Measurements from ENCODE around the gene NCCRP1. TPM values are rescaled to one million over a fixed set of nuclear protein-coding genes. Genes with fewer than 3 reads are reported as not detected.

The NCCRP1 gene
- total RNA-seq, 4 donors from 2014 or later = 0.17 to 0.42 (median 0.39) TPM; not detected in 1

DNA sequence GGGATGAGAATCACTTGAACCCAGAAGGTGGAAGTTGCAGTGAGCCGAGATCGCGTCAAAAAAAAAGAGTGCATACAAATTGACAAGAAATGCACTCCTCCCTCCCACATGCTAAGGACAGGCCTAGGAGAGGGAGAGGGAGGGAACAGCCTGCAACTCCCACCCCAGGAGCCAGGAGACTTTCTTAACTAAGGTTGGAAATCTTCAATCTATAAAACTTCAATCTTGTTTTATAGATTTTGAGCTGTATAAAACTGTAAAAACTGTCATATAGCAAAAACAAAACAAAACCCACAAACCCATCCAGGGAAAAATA is 8.6 kb downstream of the NCCRP1 start:
- intact Hi-C loops (cut with DNase I) = no loop called here
- Histone ChIP-seq H3K4me3 (no peak overlapping the region), H3K4me1 (no peaks in the 10 kb centered on the region), H3K27ac (replicated peaks in 1 of 4) (no peak overlapping the region), H3K36me3 (no peaks in the 10 kb centered on the region), H3K9me3 (no peaks in the 10 kb centered on the region), H3K27me3 (peaks cover 0 to 69% (median 23%) of the 10 kb centered on the region in 4 donors)
- DNase-seq (ENCODE audit: extremely low spot score) = no peak
- TF ChIP-seq POLR2A (IDR thresholded peaks at IDR 0.05; ENCODE audit: low read depth) (no peak), EP300 (IDR thresholded peaks at IDR 0.05) (no peak)
- WGBS = 96% methylated on average over 3 of the region's 3 CpGs

DNA sequence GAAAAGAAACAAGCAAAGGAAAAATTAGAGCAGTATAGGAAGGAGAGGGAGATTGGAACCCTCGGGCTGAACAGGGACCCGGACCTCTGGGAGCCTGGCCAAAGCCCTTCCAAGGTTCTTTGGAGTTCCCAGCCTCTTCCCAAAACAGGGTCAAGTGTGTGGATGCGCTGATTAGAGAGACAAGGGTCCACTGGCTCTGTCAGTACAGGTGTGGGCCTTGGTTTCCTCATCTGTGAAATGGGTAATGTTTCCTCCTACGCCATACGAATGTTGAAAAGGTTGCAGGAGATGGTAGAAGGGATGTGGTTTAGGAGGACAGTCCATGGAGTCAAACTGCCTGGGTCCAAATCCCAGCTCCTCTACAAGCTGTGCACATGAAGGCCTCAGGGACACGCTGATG is 9.4 kb downstream of the NCCRP1 start:
- WGBS = 87% methylated on average over 6 of the region's 6 CpGs
- Histone ChIP-seq H3K4me3 (no peak overlapping the region), H3K9me3 (no peaks in the 10 kb centered on the region), H3K4me1 (no peaks in the 10 kb centered on the region), H3K27me3 (peaks cover 0 to 61% (median 23%) of the 10 kb centered on the region in 4 donors), H3K27ac (replicated peaks in 1 of 4) (no peak overlapping the region), H3K36me3 (no peaks in the 10 kb centered on the region)
- no peak for DNase-seq (ENCODE audit: extremely low spot score)
- intact Hi-C loops (cut with DNase I) = no loop called here
- TF ChIP-seq EP300 (IDR thresholded peaks at IDR 0.05) = no peak
- TF ChIP-seq, protein P1, sequence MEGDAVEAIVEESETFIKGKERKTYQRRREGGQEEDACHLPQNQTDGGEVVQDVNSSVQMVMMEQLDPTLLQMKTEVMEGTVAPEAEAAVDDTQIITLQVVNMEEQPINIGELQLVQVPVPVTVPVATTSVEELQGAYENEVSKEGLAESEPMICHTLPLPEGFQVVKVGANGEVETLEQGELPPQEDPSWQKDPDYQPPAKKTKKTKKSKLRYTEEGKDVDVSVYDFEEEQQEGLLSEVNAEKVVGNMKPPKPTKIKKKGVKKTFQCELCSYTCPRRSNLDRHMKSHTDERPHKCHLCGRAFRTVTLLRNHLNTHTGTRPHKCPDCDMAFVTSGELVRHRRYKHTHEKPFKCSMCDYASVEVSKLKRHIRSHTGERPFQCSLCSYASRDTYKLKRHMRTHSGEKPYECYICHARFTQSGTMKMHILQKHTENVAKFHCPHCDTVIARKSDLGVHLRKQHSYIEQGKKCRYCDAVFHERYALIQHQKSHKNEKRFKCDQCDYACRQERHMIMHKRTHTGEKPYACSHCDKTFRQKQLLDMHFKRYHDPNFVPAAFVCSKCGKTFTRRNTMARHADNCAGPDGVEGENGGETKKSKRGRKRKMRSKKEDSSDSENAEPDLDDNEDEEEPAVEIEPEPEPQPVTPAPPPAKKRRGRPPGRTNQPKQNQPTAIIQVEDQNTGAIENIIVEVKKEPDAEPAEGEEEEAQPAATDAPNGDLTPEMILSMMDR (IDR thresholded peaks at IDR 0.05) = no peak
- no peak for TF ChIP-seq POLR2A (IDR thresholded peaks at IDR 0.05; ENCODE audit: low read depth)
- TF ChIP-seq POLR2AphosphoS5 (IDR thresholded peaks at IDR 0.05) = no peak

DNA sequence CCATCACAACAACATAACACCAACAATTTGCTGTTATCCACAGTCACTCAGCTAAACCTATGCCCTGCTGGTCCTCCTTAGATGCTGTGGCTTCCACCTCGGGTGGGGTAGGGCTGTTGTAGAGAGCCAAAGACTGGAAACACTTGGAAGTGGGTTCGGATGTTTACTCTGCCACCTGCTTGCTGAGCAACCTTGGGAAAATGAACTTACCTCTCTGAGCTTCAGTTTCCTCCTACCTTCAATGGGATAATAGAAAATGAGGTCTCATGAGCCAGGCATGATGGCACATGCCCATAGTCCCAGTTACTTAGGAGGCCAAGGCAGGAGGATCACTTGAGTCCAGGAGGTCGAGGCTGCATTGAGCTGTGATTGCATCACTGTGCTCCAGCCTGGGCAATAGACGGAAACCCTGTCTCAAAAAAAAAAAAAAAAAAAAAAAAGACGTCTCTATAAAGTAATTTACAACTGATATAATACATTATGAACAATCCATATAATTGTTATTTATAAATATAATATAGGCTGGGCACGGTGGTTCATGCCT is 10.6 kb downstream of the NCCRP1 start:
- Histone ChIP-seq H3K36me3 (no peaks in the 10 kb centered on the region), H3K27ac (replicated peaks in 1 of 4) (no peak overlapping the region), H3K9me3 (no peaks in the 10 kb centered on the region), H3K4me3 (no peak overlapping the region), H3K4me1 (no peaks in the 10 kb centered on the region), H3K27me3 (peaks cover 0 to 52% (median 17%) of the 10 kb centered on the region in 4 donors)
- intact Hi-C loops (cut with DNase I) = no loop called here
- TF ChIP-seq POLR2A (IDR thresholded peaks at IDR 0.05; ENCODE audit: low read depth) = no peak
- TF ChIP-seq, protein P1 (IDR thresholded peaks at IDR 0.05) = no peak
- no peak for TF ChIP-seq POLR2AphosphoS5 (IDR thresholded peaks at IDR 0.05)
- TF ChIP-seq EP300 (IDR thresholded peaks at IDR 0.05) = no peak
- 70% methylated on average over 6 of the region's 6 CpGs for WGBS
- DNase-seq (ENCODE audit: extremely low spot score) = no peak

DNA sequence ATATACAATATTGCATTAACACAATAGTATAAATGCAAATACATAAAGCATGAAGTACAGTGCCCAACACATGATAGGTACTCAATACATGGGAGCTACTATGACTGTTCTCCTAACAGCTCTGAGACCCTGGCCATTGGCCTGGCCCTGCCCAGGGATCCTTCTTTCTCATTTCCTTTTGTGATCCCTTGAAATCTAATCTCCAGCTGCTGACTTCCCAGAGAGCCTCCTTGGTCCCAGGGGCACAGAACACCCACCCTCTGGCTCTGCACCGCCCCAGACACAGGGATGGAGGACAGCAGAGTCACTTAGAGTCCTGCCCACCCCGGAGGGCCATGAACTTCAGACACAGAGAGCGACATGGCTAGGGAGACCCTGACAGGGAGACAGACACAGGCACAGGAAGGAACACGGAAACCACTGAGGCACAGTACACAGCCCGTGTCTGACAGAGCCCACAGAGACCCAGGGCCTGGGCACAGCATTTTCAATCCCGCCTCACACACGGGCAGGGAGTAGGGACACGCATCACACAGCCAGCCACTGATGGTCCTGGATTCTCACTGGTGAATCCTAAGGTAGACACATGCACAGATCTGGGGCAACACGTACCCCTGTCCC is 11.5 kb downstream of the NCCRP1 start:
- WGBS = 74% methylated on average over 5 of the region's 9 CpGs
- Histone ChIP-seq H3K4me3 (no peak overlapping the region), H3K4me1 (no peaks in the 10 kb centered on the region), H3K36me3 (no peaks in the 10 kb centered on the region), H3K27ac (replicated peaks in 1 of 4) (no peak overlapping the region), H3K9me3 (no peaks in the 10 kb centered on the region), H3K27me3 (peaks cover 0 to 48% (median 9%) of the 10 kb centered on the region in 4 donors)
- intact Hi-C loops (cut with DNase I) = no loop called here
- DNase-seq (ENCODE audit: extremely low spot score) = no peak
- TF ChIP-seq EP300 (IDR thresholded peaks at IDR 0.05) (no peak), POLR2AphosphoS5 (IDR thresholded peaks at IDR 0.05) (no peak), POLR2A (IDR thresholded peaks at IDR 0.05; ENCODE audit: low read depth) (no peak)
- TF ChIP-seq, protein P1 (IDR thresholded peaks at IDR 0.05) = no peak

DNA sequence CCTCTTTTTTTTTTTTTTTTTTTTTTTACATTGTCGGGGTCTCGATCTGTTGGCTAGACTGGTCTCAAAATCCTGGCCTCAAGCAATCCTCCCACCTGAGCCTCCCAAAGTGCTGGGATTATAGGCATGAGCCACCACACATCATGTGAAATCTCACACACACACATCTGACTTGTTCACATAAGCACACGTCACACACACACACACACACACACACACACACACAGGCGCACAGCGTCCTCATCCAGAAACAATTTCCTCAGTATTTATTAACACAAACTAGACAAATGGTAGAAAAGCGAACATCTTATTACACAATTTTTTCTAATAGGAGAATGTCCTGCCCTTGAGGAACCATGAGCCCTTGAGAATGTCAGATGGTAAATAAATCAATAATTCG is 12.4 kb downstream of the NCCRP1 start:
- Histone ChIP-seq H3K9me3 (no peaks in the 10 kb centered on the region), H3K27ac (replicated peaks in 1 of 4) (no peak overlapping the region), H3K4me1 (no peaks in the 10 kb centered on the region), H3K4me3 (no peak overlapping the region), H3K27me3 (peaks cover 0 to 47% (median under 1%) of the 10 kb centered on the region in 4 donors), H3K36me3 (no peaks in the 10 kb centered on the region)
- WGBS = 76% methylated on average over 7 of the region's 7 CpGs
- DNase-seq (ENCODE audit: extremely low spot score) = no peak
- intact Hi-C loops (cut with DNase I) = no loop called here
- TF ChIP-seq, protein P1 (IDR thresholded peaks at IDR 0.05) = no peak
- TF ChIP-seq EP300 (IDR thresholded peaks at IDR 0.05) (no peak), POLR2AphosphoS5 (IDR thresholded peaks at IDR 0.05) (no peak), POLR2A (IDR thresholded peaks at IDR 0.05; ENCODE audit: low read depth) (no peak)

Measured in esophagus muscularis mucosa (tissue), 4 donors.